Head of caudate nucleus (tissue), 42 donors: ENCODE measurements around the gene GABARAP.
A peak's percentile ranks its signal among the peaks of the same experiment; 100 is the strongest.

Experiments used
- DNase-seq, 42 donors: peaks; one replicate each; pipeline versions ENCODE4 v3.0.0 to v3.0.0-alpha.2; 2020 to 2021; ENCODE audit warnings: mixed read lengths in 7 of 42
- intact Hi-C: fragments of 100-400 bp; cut with DNase I; formaldehyde crosslinking; loops from one replicate; pipeline ENCODE4 v1.15.0; 2022

Gene GABARAP

GRCh38 chr17:7191069-7191468, 51.2 kb downstream of the GABARAP start:
- intact Hi-C loops, result no loop called here
- DNase-seq, result peak in 5 of 42 donors; percentile 32 to 47 (median 36)

- intact Hi-C loops, result no loop called here
- DNase-seq, result peak in 2 of 42 donors; percentile 27 to 29
Measured at GRCh38 chr17:7190276-7190917, 51.9 kb downstream of the GABARAP start.
